ENCODE data around the gene GNAQ. TPM values are rescaled to one million over a fixed set of nuclear protein-coding genes. Genes with fewer than 3 reads are reported as not detected.

The GNAQ gene
- total and polyA plus RNA-seq, 4 experiments from 2014 or later, result 6.9 to 57.2 (median 34.5) TPM

DNA sequence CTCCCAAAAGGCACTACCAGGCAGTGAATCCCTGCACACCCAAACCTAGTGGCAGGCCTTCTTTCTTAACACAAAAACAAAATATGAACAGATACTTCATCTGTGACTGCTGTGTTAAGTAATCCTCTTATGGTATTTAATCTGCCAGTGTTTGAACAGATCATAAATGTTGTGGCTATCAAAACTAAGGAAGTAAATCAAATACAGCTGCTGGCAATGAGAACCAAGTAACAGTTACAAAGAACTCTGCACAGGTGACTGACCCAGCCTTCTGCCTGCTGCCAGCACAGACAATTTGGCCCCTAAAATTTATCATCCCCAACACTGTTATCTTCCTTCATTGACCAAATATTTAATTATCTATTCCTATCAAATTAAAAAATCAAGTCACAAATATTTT lies 78.0 kb downstream of the GNAQ start:
- Mint-ChIP-seq H3K36me3 (peaks cover 0 to 2% of the 10 kb centered on the region in 2 donors), H3K9me3 (no peaks in the 10 kb centered on the region), H3K27ac (no peak overlapping the region), H3K4me1 (peaks cover 50 to 75% (median 61%) of the 10 kb centered on the region in 4 donors), H3K4me3 (no peak overlapping the region), H3K27me3 (no peaks in the 10 kb centered on the region)
- DNase-seq, result no peak
- ChIA-PET POLR2A (ENCODE audit: partially characterized antibody) (no interaction called here), CTCF (ENCODE audit: partially characterized antibody) (no interaction called here)
- Histone ChIP-seq H3K4me1 (ENCODE audit: insufficient read depth, low read length) (peaks cover 31% of the 10 kb centered on the region), H3K27ac (ENCODE audit: low read depth, low read length) (no peak overlapping the region), H3K36me3 (ENCODE audit: insufficient read depth, low read length) (no peaks in the 10 kb centered on the region), H3K9me3 (ENCODE audit: control insufficient read depth in 1 of 2, low read length in 2 of 2) (no peaks in the 10 kb centered on the region), H3K27me3 (ENCODE audit: insufficient read depth, low read length) (no peaks in the 10 kb centered on the region), H3K4me3 (ENCODE audit: low read length in 2 of 2) (no peak overlapping the region)
- intact Hi-C loops (cut with micrococcal nuclease), result no loop called here

DNA sequence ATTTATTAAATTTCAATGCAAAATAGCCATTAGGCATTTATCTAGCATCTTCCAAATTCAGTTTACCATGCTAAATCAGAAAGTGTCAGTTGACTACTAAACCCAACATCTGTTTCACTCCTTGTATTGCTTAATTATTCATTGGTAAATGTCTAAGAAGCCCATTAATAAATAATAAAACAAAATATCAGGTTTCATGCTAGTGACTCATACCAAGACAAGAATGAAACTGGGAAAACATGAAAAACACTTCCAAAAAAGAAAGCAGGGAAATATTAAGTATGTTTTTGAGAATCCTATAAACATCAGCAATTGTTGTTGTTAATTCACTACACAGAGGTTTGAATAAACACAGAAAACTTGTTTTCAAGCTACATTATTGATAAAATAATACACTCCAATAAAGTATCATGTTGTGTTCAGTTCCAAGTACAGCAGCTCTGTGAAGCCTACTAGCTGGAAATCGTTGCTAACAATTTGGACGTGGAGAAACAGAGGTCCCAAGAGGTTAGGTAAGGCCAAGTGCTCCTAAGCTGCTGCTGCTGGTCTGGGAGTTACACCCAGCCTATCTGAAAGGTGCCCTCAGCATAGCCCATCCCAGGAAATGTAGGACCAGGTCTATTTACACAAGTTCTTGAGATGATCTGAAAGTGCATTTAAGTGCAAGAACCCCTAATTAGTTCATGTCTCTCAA lies 78.8 kb downstream of the GNAQ start:
- H3K4me1 ChIP-seq (ENCODE audit: insufficient read depth, low read length), result peaks cover 28% of the 10 kb centered on the region
- ChIA-PET CTCF (ENCODE audit: partially characterized antibody) (no interaction called here), POLR2A (ENCODE audit: partially characterized antibody) (no interaction called here)
- H3K27me3 ChIP-seq (ENCODE audit: insufficient read depth, low read length), result no peaks in the 10 kb centered on the region
- intact Hi-C loops (cut with micrococcal nuclease), result no loop called here
- H3K4me3 Mint-ChIP-seq, result peak overlapping the region in 2 of 8 donors; percentile 13 to 42
- H3K36me3 Mint-ChIP-seq, result peaks cover 0 to 2% of the 10 kb centered on the region in 2 donors
- H3K27ac ChIP-seq (ENCODE audit: low read depth, low read length), result no peak overlapping the region
- H3K27me3 Mint-ChIP-seq, result no peaks in the 10 kb centered on the region
- H3K9me3 Mint-ChIP-seq, result no peaks in the 10 kb centered on the region
- H3K9me3 ChIP-seq (ENCODE audit: control insufficient read depth in 1 of 2, low read length in 2 of 2), result no peaks in the 10 kb centered on the region
- no peak overlapping the region for H3K4me3 ChIP-seq (ENCODE audit: low read length in 2 of 2)
- H3K27ac Mint-ChIP-seq, result peak overlapping the region in 2 of 7 donors; percentile 24 to 43
- no peaks in the 10 kb centered on the region for H3K36me3 ChIP-seq (ENCODE audit: insufficient read depth, low read length)
- H3K4me1 Mint-ChIP-seq, result peaks cover 47 to 73% (median 56%) of the 10 kb centered on the region in 4 donors
- DNase-seq, result no peak

DNA sequence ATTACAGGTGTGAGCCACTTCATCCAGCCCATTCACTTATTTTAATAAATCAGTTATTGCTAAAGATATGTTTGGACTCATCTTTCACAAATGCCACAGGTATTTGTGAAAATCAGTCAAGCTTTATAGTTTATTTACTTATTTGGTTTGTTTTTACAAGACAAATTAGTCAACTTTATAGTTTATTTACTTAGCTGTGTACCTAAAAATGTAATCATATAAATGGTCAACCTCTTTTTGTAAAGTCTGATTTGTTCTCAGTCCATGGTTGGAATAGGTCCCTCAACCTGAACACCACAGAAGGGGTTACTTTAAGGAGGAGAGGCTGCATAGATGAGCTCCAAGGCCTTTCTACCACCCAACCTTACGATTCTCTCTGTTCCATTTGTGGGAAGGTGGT lies 80.2 kb downstream of the GNAQ start:
- H3K9me3 ChIP-seq (ENCODE audit: control insufficient read depth in 1 of 2, low read length in 2 of 2), result no peaks in the 10 kb centered on the region
- Mint-ChIP-seq H3K4me1 (peaks cover 47 to 75% (median 57%) of the 10 kb centered on the region in 4 donors), H3K36me3 (peaks cover 0 to 2% of the 10 kb centered on the region in 2 donors), H3K9me3 (no peaks in the 10 kb centered on the region), H3K27me3 (no peaks in the 10 kb centered on the region), H3K4me3 (no peak overlapping the region), H3K27ac (peak overlapping the region in 2 of 7 donors; percentile 0 to 33)
- no peak overlapping the region for H3K4me3 ChIP-seq (ENCODE audit: low read length in 2 of 2)
- DNase-seq, result no peak
- CTCF ChIA-PET (ENCODE audit: partially characterized antibody), result interaction anchor here (0.9 to 2.7 kb wide), 2 partner anchors 83 to 494 kb away, joined by 3 to 13 read pairs; no protein-coding TSS in a partner anchor
- POLR2A ChIA-PET (ENCODE audit: partially characterized antibody), result interaction anchor here (1.2 kb wide), 1 partner anchor 29 kb away, joined by 3 read pairs; no protein-coding TSS in a partner anchor
- no peaks in the 10 kb centered on the region for H3K36me3 ChIP-seq (ENCODE audit: insufficient read depth, low read length)
- intact Hi-C loops (cut with micrococcal nuclease), result no loop called here
- no peaks in the 10 kb centered on the region for H3K27me3 ChIP-seq (ENCODE audit: insufficient read depth, low read length)
- H3K4me1 ChIP-seq (ENCODE audit: insufficient read depth, low read length), result peaks cover 37% of the 10 kb centered on the region
- no peak overlapping the region for H3K27ac ChIP-seq (ENCODE audit: low read depth, low read length)

DNA sequence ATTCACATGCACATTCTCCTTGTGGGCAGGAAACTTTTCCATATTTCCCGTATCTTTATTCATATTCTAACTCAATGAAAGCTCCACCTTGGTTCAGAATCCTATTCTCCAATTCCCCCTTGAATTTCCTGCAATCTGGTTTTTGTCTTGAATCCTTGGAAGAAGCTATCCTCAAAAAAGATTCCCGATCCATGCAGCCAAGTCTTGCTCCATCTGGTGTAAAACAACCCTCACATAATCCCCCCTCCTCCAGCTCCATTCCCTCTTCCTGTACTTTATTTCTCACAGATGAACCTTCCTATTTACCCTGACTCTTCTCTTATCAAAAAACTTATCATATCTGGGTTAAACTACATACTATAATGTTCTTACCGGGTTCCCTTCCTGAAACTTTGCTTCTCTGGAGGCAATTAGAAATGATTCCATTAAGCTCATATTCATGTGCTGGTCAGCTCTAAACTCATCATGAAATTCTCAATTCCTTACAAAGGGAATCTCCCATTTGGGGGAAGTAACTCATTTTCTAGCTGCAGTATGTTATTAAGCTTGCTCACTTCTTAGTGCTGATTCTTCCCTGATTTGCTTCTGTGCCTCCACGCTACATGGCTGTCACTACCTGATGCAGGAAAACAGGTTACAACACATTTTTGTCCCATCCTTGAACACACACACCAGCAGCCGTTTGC lies 81.7 kb downstream of the GNAQ start:
- Histone ChIP-seq H3K27ac (ENCODE audit: low read depth, low read length) (no peak overlapping the region), H3K27me3 (ENCODE audit: insufficient read depth, low read length) (no peaks in the 10 kb centered on the region), H3K4me1 (ENCODE audit: insufficient read depth, low read length) (peaks cover 51% of the 10 kb centered on the region), H3K9me3 (ENCODE audit: control insufficient read depth in 1 of 2, low read length in 2 of 2) (no peaks in the 10 kb centered on the region), H3K4me3 (ENCODE audit: low read length in 2 of 2) (no peak overlapping the region), H3K36me3 (ENCODE audit: insufficient read depth, low read length) (no peaks in the 10 kb centered on the region)
- no peak for DNase-seq
- ChIA-PET CTCF (ENCODE audit: partially characterized antibody) (interaction anchor here (1.0 to 2.7 kb wide), 2 partner anchors 9 to 85 kb away, joined by 3 to 13 read pairs; no protein-coding TSS in a partner anchor), POLR2A (ENCODE audit: partially characterized antibody) (no interaction called here)
- no peaks in the 10 kb centered on the region for H3K27me3 Mint-ChIP-seq
- peak overlapping the region in 1 of 8 donors; percentile 10 for H3K4me3 Mint-ChIP-seq
- peaks cover 0 to 2% of the 10 kb centered on the region in 2 donors for H3K36me3 Mint-ChIP-seq
- H3K9me3 Mint-ChIP-seq, result no peaks in the 10 kb centered on the region
- peak overlapping the region in 5 of 7 donors; percentile 13 to 80 (median 33) for H3K27ac Mint-ChIP-seq
- intact Hi-C loops (cut with micrococcal nuclease), result no loop called here
- peaks cover 58 to 83% (median 67%) of the 10 kb centered on the region in 4 donors for H3K4me1 Mint-ChIP-seq

DNA sequence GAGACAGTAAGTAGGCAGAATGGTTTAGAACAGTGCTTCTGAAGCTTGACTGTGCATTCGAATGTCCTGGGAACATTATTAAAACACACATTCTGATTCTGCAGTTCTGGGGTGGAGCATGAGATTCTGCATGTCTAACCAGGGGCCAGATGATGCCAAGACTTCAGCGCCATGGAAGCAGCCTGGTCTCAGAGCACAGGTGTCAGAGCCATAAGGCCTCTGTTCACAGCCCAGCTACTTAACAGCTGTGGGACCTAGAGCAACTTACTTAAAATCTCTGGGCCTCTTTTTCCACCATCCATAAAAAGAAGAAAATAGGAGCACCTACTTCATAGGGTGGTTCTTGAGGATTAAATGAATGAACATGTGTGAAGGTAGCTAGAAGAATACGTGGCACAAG lies 84.0 kb downstream of the GNAQ start:
- Histone ChIP-seq H3K4me1 (ENCODE audit: insufficient read depth, low read length) (peaks cover 50% of the 10 kb centered on the region), H3K4me3 (ENCODE audit: low read length in 2 of 2) (no peak overlapping the region), H3K36me3 (ENCODE audit: insufficient read depth, low read length) (no peaks in the 10 kb centered on the region), H3K27ac (ENCODE audit: low read depth, low read length) (no peak overlapping the region), H3K27me3 (ENCODE audit: insufficient read depth, low read length) (no peaks in the 10 kb centered on the region), H3K9me3 (ENCODE audit: control insufficient read depth in 1 of 2, low read length in 2 of 2) (no peaks in the 10 kb centered on the region)
- no peak for DNase-seq
- Mint-ChIP-seq H3K4me3 (no peak overlapping the region), H3K27me3 (no peaks in the 10 kb centered on the region), H3K36me3 (peaks cover 2 to 4% of the 10 kb centered on the region in 2 donors), H3K9me3 (no peaks in the 10 kb centered on the region), H3K27ac (peak overlapping the region in 5 of 7 donors; percentile 26 to 89 (median 82)), H3K4me1 (peaks cover 58 to 83% (median 68%) of the 10 kb centered on the region in 4 donors)
- CTCF ChIA-PET (ENCODE audit: partially characterized antibody), result no interaction called here
- intact Hi-C loops (cut with micrococcal nuclease), result no loop called here
- POLR2A ChIA-PET (ENCODE audit: partially characterized antibody), result no interaction called here

DNA sequence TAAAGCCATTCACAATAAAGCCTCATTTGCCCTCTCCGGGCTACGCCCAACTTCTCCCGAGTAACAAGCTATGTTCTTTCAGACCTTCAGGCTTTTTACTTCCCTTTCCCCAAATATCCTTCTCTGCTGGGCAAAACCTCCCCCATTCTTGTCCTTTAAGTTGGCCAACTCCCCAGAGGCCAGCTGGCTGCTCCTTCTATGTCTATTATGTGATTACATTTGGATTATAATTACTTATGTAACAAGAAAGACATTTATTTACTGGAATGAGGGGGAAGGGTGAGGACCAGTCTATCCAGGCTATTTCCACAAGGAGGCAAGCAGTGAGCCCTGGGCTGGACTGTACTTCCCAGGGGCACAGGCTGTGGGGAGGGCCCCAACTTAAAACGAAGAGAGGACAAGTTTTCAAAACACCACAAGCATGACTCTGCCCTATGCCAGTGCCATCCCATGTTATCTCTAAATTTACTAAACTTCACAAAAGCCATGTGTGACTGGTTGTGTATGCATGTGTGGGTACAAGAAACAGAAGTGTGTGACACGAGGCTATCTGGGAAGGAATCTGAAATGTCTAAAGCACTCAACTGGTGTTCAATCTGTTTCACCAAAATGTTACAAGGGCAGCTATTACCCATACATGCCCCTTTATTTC lies 84.5 kb downstream of the GNAQ start:
- Histone ChIP-seq H3K4me3 (ENCODE audit: low read length in 2 of 2) (no peak overlapping the region), H3K27me3 (ENCODE audit: insufficient read depth, low read length) (no peaks in the 10 kb centered on the region), H3K27ac (ENCODE audit: low read depth, low read length) (no peak overlapping the region), H3K36me3 (ENCODE audit: insufficient read depth, low read length) (no peaks in the 10 kb centered on the region), H3K4me1 (ENCODE audit: insufficient read depth, low read length) (peaks cover 54% of the 10 kb centered on the region), H3K9me3 (ENCODE audit: control insufficient read depth in 1 of 2, low read length in 2 of 2) (no peaks in the 10 kb centered on the region)
- DNase-seq, result no peak
- peaks cover 60 to 88% (median 71%) of the 10 kb centered on the region in 4 donors for H3K4me1 Mint-ChIP-seq
- H3K4me3 Mint-ChIP-seq, result peak overlapping the region in 2 of 8 donors; percentile 38 to 47
- peak overlapping the region; percentile 3 to 89 (median 68) for H3K27ac Mint-ChIP-seq
- POLR2A ChIA-PET (ENCODE audit: partially characterized antibody), result no interaction called here
- intact Hi-C loops (cut with micrococcal nuclease), result no loop called here
- H3K27me3 Mint-ChIP-seq, result no peaks in the 10 kb centered on the region
- CTCF ChIA-PET (ENCODE audit: partially characterized antibody), result no interaction called here
- H3K9me3 Mint-ChIP-seq, result no peaks in the 10 kb centered on the region
- peaks cover 2 to 4% of the 10 kb centered on the region in 2 donors for H3K36me3 Mint-ChIP-seq

DNA sequence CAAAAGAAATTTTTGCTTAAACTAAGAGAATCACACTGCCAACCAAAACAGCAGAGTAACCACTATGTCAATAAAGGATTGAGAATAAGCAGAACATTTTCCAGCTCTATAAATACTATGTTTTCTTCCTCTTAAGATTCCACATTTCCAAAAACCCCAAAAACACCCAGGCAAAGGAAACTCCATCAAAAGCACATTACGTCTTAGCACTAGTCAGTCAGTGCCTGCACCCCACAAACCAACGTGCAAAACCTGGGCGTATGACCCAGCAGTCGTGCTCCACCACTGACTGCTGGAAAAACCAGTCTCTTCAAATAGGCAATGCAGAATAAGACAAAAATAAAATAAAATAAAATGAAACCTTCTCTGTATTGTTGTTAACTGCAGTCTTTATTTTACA lies 85.3 kb downstream of the GNAQ start:
- no peaks in the 10 kb centered on the region for H3K9me3 Mint-ChIP-seq
- ChIA-PET CTCF (ENCODE audit: partially characterized antibody) (interaction anchor here (0.9 kb wide), 1 partner anchor 31 kb away, joined by 3 read pairs; no protein-coding TSS in a partner anchor), POLR2A (ENCODE audit: partially characterized antibody) (no interaction called here)
- H3K27me3 Mint-ChIP-seq, result no peaks in the 10 kb centered on the region
- Histone ChIP-seq H3K27me3 (ENCODE audit: insufficient read depth, low read length) (no peaks in the 10 kb centered on the region), H3K27ac (ENCODE audit: low read depth, low read length) (no peak overlapping the region), H3K9me3 (ENCODE audit: control insufficient read depth in 1 of 2, low read length in 2 of 2) (no peaks in the 10 kb centered on the region), H3K36me3 (ENCODE audit: insufficient read depth, low read length) (no peaks in the 10 kb centered on the region), H3K4me1 (ENCODE audit: insufficient read depth, low read length) (peaks cover 54% of the 10 kb centered on the region), H3K4me3 (ENCODE audit: low read length in 2 of 2) (no peak overlapping the region)
- peak overlapping the region in 6 of 8 donors; percentile 17 to 41 (median 27) for H3K4me3 Mint-ChIP-seq
- H3K36me3 Mint-ChIP-seq, result peaks cover 0 to 11% of the 10 kb centered on the region in 2 donors
- intact Hi-C loops (cut with micrococcal nuclease), result no loop called here
- H3K27ac Mint-ChIP-seq, result peak overlapping the region in 6 of 7 donors; percentile 2 to 75 (median 25)
- H3K4me1 Mint-ChIP-seq, result peaks cover 57 to 91% (median 71%) of the 10 kb centered on the region in 4 donors
- no peak for DNase-seq
